ENCODE data around the gene SLC25A39.

Gene SLC25A39

GRCh38 chr17:44308320-44308818 lies 16.3 kb downstream of the SLC25A39 start, which contains the start of gene RUNDC3A:
RUNDC3A (plus strand) TSS chr17:44308601; CDS start chr17:44308833, 232 bp downstream.
- H3K36me3 Mint-ChIP-seq: no peaks in the 10 kb centered on the region
- ATAC-seq (ENCODE audit: low read depth) (peak; percentile 88), DNase-seq (ENCODE audit: low spot score in 2 of 2) (peak; percentile 84 to 87)
- peak within 1 kb of the TSS; percentile 61 for H3K4me3 Mint-ChIP-seq
- H3K27ac Mint-ChIP-seq: no peak within 1 kb of the TSS
- H3K4me1 Mint-ChIP-seq: peaks cover 19% of the 10 kb centered on the region
- no peaks in the 10 kb centered on the region for H3K9me3 Mint-ChIP-seq
- H3K27me3 Mint-ChIP-seq: peaks cover 24% of the 10 kb centered on the region

DNA sequence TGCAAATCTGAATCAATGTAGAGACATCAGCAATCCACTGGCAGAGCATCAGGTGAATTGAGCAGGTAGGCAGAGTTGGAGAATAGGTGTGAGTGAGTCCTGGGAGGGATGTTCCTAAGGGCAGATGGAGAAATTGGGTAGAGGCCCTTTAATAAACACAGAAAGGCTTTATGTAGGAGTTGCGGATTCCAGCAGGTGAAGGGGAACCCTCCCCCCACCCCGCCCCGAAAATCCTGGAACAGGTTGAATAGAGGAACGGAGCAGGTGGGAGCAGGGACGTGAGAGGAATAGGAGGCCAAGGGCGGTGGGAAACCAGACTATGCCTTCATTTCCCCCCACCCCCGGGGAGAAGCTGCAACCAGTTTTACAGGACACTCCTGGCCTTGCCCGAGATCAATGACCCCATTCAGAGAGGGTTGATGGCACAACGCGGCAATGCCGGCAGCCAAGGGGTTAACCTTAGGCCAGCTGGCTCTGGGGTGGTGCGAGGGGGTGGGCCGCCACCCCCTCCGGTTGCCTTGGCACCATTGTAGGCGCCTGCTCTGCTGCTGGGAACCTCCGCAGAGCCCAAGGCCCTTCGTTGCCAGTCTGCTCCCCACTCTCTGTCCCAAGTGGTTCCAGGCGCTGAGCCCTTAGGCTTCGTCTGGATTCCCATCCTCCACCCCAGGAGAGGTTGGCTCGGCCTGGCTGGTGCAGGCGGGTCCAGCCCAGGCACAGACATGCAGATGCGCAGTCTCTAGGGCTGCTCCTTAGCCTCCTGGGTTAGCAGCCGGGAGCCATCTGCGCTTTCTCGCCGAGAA lies 17.0 kb downstream of the SLC25A39 start:
- DNase-seq (ENCODE audit: low spot score in 2 of 2) (no peak), ATAC-seq (ENCODE audit: low read depth) (peak; percentile 12)
- no peaks in the 10 kb centered on the region for H3K36me3 Mint-ChIP-seq
- H3K9me3 Mint-ChIP-seq: no peaks in the 10 kb centered on the region
- H3K4me3 Mint-ChIP-seq: peak overlapping the region; percentile 46
- H3K27ac Mint-ChIP-seq: no peak overlapping the region
- peaks cover 22% of the 10 kb centered on the region for H3K27me3 Mint-ChIP-seq
- peaks cover 19% of the 10 kb centered on the region for H3K4me1 Mint-ChIP-seq

- Mint-ChIP-seq H3K36me3 (peaks cover 1% of the 10 kb centered on the region), H3K4me3 (no peak overlapping the region), H3K9me3 (no peaks in the 10 kb centered on the region), H3K4me1 (peaks cover 10% of the 10 kb centered on the region), H3K27me3 (peaks cover 21% of the 10 kb centered on the region), H3K27ac (no peak overlapping the region)
- no peak for ATAC-seq (ENCODE audit: low read depth)
- no peak for DNase-seq (ENCODE audit: low spot score in 2 of 2)
Observed at GRCh38 chr17:44304651-44305050, 20.0 kb downstream of the SLC25A39 start.

DNA sequence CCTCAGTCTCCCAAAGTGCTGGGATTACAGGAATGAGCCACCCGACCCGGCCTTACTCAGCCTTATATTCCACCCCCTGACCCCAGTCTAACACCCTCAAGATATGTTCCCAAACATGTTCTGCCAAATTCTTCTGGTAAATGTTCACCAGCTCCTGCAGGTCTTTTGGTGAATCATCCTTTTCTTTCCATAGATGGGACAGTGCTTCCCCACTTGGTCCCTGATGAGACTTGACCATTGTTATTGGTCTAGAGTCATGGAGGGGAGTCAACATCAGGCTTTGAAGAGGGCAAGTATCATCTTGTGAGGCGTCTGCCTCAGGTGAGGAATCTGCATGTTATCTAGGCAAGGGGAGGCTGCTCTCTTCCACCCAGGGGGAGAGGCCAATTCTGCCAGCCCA lies 26.6 kb downstream of the SLC25A39 start:
- no peak for ATAC-seq (ENCODE audit: low read depth)
- H3K36me3 Mint-ChIP-seq: peaks cover 1% of the 10 kb centered on the region
- H3K4me3 Mint-ChIP-seq: no peak overlapping the region
- H3K27me3 Mint-ChIP-seq: peaks cover 13% of the 10 kb centered on the region
- H3K27ac Mint-ChIP-seq: no peak overlapping the region
- no peaks in the 10 kb centered on the region for H3K4me1 Mint-ChIP-seq
- DNase-seq (ENCODE audit: low spot score in 2 of 2): no peak
- H3K9me3 Mint-ChIP-seq: no peaks in the 10 kb centered on the region

GRCh38 chr17:44293509-44294226 lies 31.0 kb downstream of the SLC25A39 start:
- Mint-ChIP-seq H3K4me3 (no peak overlapping the region), H3K27me3 (peaks cover 11% of the 10 kb centered on the region), H3K9me3 (no peaks in the 10 kb centered on the region), H3K4me1 (no peaks in the 10 kb centered on the region), H3K36me3 (no peaks in the 10 kb centered on the region), H3K27ac (no peak overlapping the region)
- DNase-seq (ENCODE audit: low spot score in 2 of 2): no peak
- peak; percentile 63 for ATAC-seq (ENCODE audit: low read depth)

DNA sequence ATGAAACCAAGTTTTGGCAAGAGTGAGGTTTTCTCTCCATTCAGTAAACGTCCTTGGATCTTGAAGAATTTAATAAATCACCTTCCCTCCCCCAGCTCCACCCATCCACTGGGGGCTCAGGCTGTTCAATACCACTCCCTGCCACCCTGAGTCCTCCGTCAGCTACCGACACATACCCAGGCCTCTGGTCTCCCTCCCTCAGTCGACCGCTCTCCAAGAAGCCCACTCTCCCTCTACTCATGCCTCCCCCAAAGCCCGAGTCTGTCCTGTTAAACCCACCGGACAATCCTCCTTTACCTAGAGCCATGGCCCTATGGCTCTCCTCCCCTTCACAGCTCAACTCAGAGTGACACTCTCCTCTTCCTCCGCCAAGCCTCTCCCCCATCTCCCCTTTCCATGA lies 37.0 kb downstream of the SLC25A39 start:
- peaks cover 3% of the 10 kb centered on the region for H3K4me1 Mint-ChIP-seq

GRCh38 chr17:44284024-44284400 lies 40.6 kb downstream of the SLC25A39 start:
- no peaks in the 10 kb centered on the region for H3K36me3 Mint-ChIP-seq
- H3K27me3 Mint-ChIP-seq: peaks cover 9% of the 10 kb centered on the region
- H3K4me1 Mint-ChIP-seq: peaks cover 14% of the 10 kb centered on the region
- H3K4me3 Mint-ChIP-seq: no peak overlapping the region
- no peak for ATAC-seq (ENCODE audit: low read depth)
- DNase-seq (ENCODE audit: low spot score in 2 of 2): no peak
- H3K9me3 Mint-ChIP-seq: no peaks in the 10 kb centered on the region
- no peak overlapping the region for H3K27ac Mint-ChIP-seq

More for the DNA sequence above, 37.0 kb downstream of the SLC25A39 start:
- Mint-ChIP-seq H3K27me3 (peaks cover 12% of the 10 kb centered on the region), H3K36me3 (no peaks in the 10 kb centered on the region), H3K27ac (no peak overlapping the region), H3K9me3 (no peaks in the 10 kb centered on the region), H3K4me3 (no peak overlapping the region)
- DNase-seq (ENCODE audit: low spot score in 2 of 2) (no peak), ATAC-seq (ENCODE audit: low read depth) (no peak)

GRCh38 chr17:44283344-44284023 lies 41.1 kb downstream of the SLC25A39 start:
- Mint-ChIP-seq H3K4me1 (peaks cover 13% of the 10 kb centered on the region), H3K9me3 (no peaks in the 10 kb centered on the region), H3K27ac (no peak overlapping the region), H3K4me3 (no peak overlapping the region), H3K27me3 (peaks cover 7% of the 10 kb centered on the region), H3K36me3 (no peaks in the 10 kb centered on the region)
- DNase-seq (ENCODE audit: low spot score in 2 of 2) (no peak), ATAC-seq (ENCODE audit: low read depth) (no peak)

DNA sequence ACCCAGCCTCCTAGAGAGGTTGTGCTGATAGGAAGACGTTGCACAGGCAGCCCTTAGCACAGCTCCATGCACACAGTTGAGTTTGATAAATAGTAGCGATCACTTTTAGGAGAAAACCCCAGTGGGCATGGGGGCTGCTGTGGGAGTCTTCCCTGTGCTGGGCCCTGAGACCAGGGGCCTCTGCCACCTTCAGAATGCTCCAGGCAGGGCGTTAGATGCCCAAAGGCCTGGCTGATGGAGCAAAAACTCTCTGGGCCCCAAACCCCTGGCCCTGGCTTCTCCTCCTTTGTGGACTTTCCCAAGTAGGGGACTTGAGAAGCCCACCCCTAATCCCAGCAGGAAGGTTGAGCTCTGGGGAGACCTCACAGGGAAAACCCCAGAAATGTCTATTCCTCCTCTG lies 42.4 kb downstream of the SLC25A39 start:
- Mint-ChIP-seq H3K27ac (no peak overlapping the region), H3K9me3 (no peaks in the 10 kb centered on the region), H3K36me3 (no peaks in the 10 kb centered on the region), H3K27me3 (peaks cover 2% of the 10 kb centered on the region), H3K4me1 (peaks cover 11% of the 10 kb centered on the region), H3K4me3 (no peak overlapping the region)
- ATAC-seq (ENCODE audit: low read depth) (no peak), DNase-seq (ENCODE audit: low spot score in 2 of 2) (no peak)

DNA sequence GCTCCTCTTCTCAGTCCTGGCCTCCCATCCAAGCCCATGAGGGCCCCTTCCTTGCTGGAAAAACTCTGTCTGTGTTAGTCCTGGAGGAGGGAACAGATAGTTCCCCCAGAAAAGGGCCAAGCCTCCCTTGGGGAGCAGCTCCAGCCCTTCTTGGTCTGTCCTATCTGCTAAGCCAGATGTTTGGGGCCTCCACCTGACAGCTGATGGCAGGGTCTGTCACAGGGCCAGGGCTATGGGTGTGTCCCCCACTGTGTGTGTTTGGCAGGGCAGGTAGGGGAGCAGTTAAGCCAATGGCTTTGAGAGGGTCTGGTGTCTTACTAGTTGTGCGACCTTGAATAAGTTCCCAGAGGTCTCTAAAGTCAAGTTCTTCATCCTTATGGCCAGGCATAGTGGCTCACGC lies 43.1 kb downstream of the SLC25A39 start:
- no peaks in the 10 kb centered on the region for H3K36me3 Mint-ChIP-seq
- H3K4me3 Mint-ChIP-seq: no peak overlapping the region
- no peak overlapping the region for H3K27ac Mint-ChIP-seq
- H3K9me3 Mint-ChIP-seq: no peaks in the 10 kb centered on the region
- DNase-seq (ENCODE audit: low spot score in 2 of 2) (no peak), ATAC-seq (ENCODE audit: low read depth) (no peak)
- peaks cover 11% of the 10 kb centered on the region for H3K4me1 Mint-ChIP-seq
- peaks cover 2% of the 10 kb centered on the region for H3K27me3 Mint-ChIP-seq

GRCh38 chr17:44280392-44280937 lies 44.2 kb downstream of the SLC25A39 start:
- Mint-ChIP-seq H3K27me3 (peaks cover 2% of the 10 kb centered on the region), H3K27ac (no peak overlapping the region), H3K9me3 (no peaks in the 10 kb centered on the region), H3K4me1 (peaks cover 11% of the 10 kb centered on the region), H3K36me3 (no peaks in the 10 kb centered on the region), H3K4me3 (no peak overlapping the region)
- no peak for DNase-seq (ENCODE audit: low spot score in 2 of 2)
- ATAC-seq (ENCODE audit: low read depth): no peak

DNA sequence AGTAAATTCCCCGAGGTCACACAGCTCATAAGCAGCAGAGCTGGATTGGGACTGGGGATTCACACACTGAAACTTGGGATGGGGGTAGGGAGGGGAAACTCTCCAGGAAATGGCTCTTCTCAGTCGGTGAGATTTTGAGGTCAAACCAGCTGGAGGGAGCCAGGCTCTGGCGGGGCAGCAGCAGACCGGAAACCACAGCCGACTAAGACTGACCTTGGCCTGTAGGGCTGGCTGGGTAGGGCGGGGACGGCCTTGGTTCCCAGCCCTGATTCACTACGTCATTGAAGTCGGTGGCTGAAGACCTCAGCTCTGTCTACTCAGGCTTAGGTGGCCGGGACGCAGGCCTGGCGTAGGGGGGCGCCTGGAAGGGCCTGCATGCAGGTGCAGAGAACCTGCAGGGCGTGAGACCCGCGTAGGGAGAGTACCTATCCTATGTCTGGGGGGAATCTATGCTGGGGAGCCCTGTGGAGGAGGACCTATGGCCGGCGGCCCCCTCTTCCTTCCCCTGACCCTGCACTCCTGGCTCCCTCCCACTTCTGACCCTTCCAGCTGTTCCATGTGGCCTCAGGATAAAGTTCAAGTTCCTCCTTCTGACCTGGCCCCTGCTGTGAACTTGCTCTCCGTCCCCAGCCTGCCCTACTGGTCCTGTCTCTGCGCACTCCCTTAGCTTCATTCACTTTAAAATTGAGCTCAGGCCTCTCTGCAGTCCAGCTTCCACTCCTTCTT lies 44.8 kb downstream of the SLC25A39 start:
- H3K4me3 Mint-ChIP-seq: no peak overlapping the region
- no peak for DNase-seq (ENCODE audit: low spot score in 2 of 2)
- H3K9me3 Mint-ChIP-seq: no peaks in the 10 kb centered on the region
- H3K27me3 Mint-ChIP-seq: peaks cover 6% of the 10 kb centered on the region
- peaks cover 11% of the 10 kb centered on the region for H3K4me1 Mint-ChIP-seq
- no peaks in the 10 kb centered on the region for H3K36me3 Mint-ChIP-seq
- no peak overlapping the region for H3K27ac Mint-ChIP-seq
- ATAC-seq (ENCODE audit: low read depth): peak; percentile 67

GRCh38 chr17:44279346-44279665 lies 45.3 kb downstream of the SLC25A39 start:
- Mint-ChIP-seq H3K27ac (no peak overlapping the region), H3K36me3 (no peaks in the 10 kb centered on the region), H3K9me3 (no peaks in the 10 kb centered on the region), H3K27me3 (peaks cover 6% of the 10 kb centered on the region), H3K4me3 (no peak overlapping the region), H3K4me1 (peaks cover 11% of the 10 kb centered on the region)
- ATAC-seq (ENCODE audit: low read depth): no peak
- DNase-seq (ENCODE audit: low spot score in 2 of 2): no peak

All from memory B cell (primary cell).